HG03159 (cell line): ENCODE data around the gene SAMD9L.
"Not testable (repeated sequence)": the region's sequence is repeated elsewhere in the genome, so short reads cannot be mapped to it uniquely, and the experiment has no call there.

Experiments used
- ATAC-seq: cut with Tn5 transposase; IDR thresholded peaks from one replicate; pipeline ENCODE4 v1.9.1; 2021; ENCODE audit warnings: mild to moderate bottlenecking, moderate library complexity; ENCODE audit not compliant: unreplicated experiment

The SAMD9L gene

GRCh38 chr7:93146472-93147141 lies 1.6 kb downstream of the SAMD9L start:
- peak; percentile 43 for ATAC-seq

- ATAC-seq, result no peak
Measured at GRCh38 chr7:93146036-93146435, 2.1 kb downstream of the SAMD9L start.

GRCh38 chr7:93145354-93145753 lies 2.8 kb downstream of the SAMD9L start:
- ATAC-seq, result no peak

- ATAC-seq, result no peak
Measured at GRCh38 chr7:93142127-93142526, 6.1 kb downstream of the SAMD9L start.

DNA sequence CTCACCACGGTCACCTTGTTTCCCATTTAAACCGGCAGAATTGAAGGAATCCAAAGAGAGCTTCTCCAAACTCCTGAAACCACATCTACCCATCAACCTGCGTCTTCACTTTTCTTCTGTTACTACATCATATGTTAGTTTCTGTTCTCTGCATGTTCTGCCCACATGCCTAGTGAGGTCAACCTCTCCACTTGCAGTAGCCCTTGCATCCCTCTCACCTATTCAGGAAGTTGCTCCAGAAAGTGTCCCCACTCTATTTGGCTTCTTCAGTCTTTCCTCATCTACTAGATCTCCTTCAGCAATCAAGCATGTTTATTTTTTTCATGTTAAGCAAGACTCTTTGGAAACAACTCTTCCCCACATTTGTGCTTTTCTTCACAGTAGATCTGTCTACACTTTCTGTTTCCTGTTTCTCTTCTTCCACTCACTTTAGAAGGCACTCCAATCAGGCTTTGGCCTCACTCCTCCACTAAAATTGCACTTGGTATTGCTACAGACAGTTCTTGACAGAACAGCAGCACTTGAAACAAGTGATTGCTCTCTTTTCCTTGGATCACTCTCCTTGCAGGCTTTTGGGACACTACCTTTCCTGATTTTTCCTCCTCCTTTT lies 7.5 kb downstream of the SAMD9L start:
- ATAC-seq, result no peak

GRCh38 chr7:93138576-93138975 lies 9.6 kb downstream of the SAMD9L start:
- no peak for ATAC-seq

GRCh38 chr7:93133005-93133404 lies 15.2 kb downstream of the SAMD9L start:
- ATAC-seq, result no peak

GRCh38 chr7:93132216-93132615 lies 16.0 kb downstream of the SAMD9L start:
- ATAC-seq, result no peak

DNA sequence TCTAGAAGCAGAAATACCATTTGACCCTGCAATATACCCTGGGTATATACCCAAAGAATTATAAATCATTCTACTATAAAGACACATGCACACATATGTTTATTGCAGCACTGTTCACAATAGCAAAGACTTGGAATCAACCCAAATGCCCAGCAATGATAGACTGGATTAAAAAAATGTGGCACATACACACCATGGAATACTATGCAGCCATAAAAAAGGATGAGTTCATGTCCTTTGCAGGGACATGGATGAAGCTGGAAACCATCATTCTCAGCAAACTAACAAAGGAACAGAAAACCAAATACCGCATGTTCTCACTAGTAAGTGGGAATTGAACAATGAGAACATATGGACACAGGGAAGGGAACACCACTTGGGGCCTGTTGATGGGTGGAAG lies 21.2 kb downstream of the SAMD9L start:
- ATAC-seq, result not testable (repeated sequence)

DNA sequence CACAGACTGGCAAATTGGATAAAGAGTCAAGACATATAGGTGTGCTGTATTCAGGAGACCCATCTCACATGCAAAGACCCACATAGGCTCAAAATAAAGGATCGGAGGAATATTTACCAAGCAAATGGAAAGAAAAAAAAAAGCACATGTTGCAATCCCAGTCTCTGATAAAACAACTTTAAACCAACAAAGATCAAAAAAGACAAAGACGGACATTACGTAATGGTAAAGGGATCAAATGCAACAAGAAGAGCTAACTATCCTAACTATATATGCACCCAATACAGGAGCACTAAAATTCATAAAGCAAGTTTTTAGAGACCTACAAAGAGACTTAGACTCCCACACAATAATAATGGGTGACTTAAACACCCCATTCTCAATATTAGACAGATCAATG lies 24.7 kb downstream of the SAMD9L start:
- ATAC-seq, result not testable (repeated sequence)

GRCh38 chr7:93120592-93121549 lies 27.3 kb downstream of the SAMD9L start:
- ATAC-seq, result no peak

DNA sequence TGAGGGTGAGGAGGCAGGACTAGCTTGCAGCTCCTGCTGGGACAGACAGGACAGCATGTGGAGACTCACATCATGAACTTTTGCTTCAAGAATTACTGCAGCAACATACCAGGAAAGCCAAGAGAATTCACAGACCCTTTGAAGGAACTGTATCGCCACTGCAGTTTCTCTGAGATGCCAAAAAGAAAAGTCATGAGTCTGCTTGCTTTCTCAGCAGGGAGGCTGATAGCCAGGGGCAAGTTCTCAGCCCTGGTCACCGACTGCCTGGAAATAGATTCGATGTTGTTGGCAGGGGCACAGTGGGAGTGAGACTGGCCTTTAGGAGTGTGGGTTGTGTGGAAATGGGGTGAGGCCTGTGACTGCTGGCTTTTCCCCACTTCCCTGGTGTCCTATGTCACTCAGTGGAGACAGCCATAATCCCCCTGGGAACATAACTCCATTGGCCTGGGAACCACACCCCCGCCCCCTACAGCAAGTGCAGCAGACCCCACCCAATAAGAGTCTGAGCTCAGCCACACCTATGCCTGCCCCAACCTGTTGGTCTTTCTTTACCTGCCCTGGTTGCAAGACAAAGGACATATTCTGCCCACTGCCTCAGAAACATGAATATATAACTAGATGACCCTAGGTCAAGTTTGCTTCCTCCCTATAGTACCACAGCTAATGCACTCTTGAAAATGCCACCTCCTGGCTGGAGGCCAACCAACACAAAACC lies 28.8 kb downstream of the SAMD9L start:
- ATAC-seq, result no peak

DNA sequence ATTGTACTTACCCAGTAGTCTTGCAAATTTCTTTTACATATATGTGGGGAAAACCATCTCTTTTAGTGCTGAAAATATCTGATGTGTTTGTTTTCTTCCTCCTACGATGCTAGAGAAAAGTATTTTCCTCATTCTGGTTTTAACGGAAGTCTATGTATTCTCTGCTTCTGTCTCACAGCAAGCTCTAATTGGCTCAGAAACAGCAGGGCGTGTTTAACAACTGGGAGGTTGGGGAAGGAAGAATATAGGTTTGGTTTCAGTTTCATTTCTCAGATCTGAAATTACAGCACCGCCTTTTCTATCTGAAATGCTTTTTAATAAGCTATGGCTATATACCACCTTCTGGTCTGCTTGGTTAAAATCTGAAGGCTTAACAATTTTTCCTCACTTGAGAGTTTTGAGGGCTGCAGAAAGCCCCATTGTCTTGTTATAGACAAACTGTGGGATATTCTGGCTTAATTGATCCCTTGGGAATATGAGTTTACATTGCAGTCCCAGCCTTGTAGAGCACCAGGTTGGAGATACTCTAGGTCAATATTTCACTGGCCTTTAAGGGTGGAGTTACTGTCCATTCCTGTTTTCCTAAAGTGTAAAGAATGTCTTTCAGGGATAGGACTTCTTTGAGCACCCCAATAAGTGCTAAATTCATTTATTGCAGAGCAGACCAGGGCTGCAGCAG lies 30.2 kb downstream of the SAMD9L start, which contains the start of gene SAMD9:
Gene SAMD9 (minus strand): TSS at position 128 of the 679 bp plus-strand sequence. CDS start 11,882 bp downstream, outside the sequence.
- ATAC-seq, result peak; percentile 100

DNA sequence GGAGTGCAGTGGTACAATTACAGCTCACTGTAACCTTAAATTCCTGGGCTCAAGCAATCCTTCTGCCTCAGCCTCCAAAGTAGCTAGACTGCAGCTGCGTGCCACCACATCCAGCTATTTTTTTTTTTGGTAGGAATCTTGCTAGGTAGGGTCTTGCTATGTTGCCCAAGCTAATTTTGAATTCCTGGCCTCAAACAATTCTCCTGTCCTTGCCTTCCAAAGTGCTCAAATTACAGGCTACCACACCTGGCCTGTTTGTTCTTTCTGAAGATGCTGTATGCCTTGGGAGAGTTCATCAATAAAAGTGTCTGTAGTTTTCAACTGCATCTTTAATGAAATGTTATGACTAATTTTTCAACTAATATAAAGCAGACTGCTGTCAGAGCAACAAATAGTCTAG lies 30.9 kb downstream of the SAMD9L start:
- no peak for ATAC-seq

DNA sequence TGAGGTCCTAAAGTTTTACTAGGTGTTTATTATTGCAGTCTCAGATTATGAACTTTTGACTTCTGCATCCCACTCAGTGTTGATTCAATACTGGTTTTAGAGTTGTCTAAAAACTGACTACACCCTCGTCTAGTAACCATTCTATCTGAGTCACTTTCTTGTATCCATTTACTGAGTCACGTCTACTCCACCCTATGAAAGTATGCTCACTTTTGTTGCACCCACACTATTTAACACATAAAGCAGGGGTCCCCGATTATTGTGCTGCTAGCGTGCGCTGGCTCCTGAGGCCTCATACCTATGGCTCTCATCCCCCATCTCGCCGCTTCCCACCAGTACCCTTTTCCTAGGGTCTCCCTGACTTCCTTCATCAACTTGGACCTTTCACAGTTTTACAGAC lies 32.4 kb downstream of the SAMD9L start:
- no peak for ATAC-seq

- no peak for ATAC-seq
Measured at GRCh38 chr7:93108003-93108402, 40.2 kb downstream of the SAMD9L start.

DNA sequence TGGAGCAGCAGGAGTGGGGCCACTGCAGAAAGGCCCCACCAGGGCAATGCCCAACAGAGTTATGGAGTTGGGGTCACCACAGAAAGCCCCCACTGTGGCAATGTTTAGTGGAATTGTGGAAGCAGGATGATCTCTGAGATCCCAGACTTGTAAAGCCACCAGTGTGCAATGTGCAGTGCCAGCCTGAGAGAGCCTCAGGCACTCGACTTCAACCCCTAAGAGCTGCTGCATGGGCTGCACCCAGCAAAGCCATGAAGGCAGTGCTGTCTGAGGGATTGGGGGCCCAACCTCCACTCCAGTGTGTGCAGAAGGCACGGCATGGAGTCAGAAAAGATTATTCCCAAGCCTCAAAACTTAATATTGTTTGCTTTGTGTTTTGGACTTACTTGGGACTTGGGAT lies 50.8 kb downstream of the SAMD9L start:
- no peak for ATAC-seq

GRCh38 chr7:93092757-93093370 lies 55.3 kb downstream of the SAMD9L start:
- ATAC-seq, result peak; percentile 79
